Stimulated activated CD8-positive, alpha-beta memory T cell treated with anti-CD3 and anti-CD28 coated beads, Interleukin-2, amount 100 ng/mL, for 48 hours (primary cell): ENCODE results near the gene IL3RA.
"Not testable (repeated sequence)": the region's sequence is repeated elsewhere in the genome, so short reads cannot be mapped to it uniquely, and the experiment has no call there.

ENCODE experiments used
- DNase-seq, 2 donors: peaks; one replicate each; pipeline ENCODE4 v3.0.0-alpha.2; 2020; ENCODE audit warnings: low read depth in 2 of 2

The IL3RA gene

DNA sequence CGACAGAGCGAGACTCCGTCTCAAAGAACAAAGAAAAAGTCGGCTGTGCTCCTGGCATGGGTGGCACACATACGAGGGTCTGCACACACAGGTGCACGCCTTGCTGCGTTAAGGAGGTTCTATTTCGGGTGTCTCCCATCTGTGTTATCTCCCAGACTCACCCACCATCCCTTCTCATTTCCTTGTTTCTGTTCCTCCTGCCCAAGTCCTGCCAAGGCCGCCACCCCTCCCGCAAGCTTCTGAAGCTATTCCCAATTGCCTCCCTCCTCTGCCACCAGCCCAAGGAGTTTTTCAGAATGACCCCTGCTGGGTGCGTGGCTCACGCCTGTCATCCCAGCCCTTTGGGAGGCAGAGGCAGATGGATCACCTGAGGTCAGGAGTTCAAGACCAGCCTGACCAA is 6.0 kb upstream of the IL3RA start:
- no peak for DNase-seq

DNA sequence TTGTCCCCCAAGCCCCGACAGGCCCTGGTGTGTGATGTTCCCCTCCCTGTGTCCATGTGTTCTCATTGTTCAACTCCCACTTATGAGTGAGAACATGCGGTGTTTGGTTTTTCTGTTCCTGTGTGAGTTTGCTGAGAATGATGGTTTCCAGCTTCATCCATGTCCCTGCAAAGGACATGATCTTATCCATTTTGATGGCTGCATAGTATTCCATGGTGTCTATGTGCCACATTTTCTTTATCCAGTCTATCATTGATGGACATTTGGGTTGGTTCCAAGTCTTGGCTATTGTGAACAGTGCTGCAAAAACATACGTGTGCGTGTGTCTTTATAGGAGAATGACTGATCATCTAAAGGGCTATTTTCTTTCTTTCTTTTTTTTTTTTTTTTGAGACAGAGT is 4.2 kb upstream of the IL3RA start:
- not testable (repeated sequence) for DNase-seq

DNA sequence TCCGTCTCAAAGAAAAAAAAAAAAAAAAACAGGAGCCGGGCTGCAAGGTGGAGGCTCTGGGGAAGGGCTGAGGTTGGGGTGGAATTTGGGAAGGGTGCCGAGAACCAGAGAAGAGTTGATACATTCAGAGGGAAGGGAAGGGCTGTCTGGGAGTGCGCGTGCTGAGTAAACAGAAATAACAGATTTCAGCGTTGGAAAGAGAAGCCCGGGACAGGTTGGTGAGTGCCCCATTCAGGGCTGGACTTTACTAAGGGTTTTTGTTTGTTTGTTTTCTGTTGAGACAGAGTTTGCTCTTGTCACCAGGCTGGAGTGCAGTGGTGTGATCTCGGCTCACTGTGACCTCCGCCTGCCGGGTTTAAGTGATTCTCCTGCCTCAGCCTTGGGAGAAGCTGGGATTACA is 1.7 kb upstream of the IL3RA start:
- DNase-seq: no peak

DNA sequence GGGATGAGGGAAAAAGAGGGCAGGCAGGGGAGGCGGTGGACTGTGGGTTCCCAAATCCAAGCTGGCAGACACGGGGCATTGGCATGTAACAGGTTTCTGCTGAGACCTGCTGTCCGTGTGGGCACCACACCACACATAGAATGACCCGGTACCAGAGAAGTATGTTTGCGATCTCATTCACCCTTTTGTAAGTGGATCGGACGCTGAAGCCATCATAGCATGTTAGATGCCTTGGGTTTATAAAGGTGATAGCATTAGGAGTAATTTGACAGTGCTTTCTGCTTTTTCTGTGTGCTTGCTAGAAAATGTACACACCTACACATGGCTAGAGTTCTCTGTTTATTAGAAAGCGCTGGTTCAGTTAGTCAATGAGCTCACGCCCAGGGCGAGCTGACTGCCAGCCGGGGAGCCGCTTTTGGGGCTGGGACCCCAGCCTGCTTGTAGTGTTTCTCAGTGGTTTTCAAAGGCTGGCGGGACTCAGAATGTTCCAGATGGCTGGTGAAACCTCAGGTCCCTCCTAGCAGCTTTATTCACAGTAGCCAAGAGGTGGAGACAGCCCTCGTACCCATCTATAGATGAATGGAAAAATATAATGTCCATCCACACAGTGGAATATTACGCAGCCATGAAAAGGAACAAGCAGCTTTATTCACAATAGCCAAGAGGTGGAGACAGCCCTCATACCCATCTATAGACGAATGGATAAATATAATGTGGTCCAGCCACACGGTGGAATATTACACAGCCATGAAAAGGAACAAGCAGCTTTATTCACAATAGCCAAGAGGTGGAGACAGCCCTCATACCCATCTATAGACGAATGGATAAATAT is 579 bp downstream of the IL3RA start:
- DNase-seq: no peak

DNA sequence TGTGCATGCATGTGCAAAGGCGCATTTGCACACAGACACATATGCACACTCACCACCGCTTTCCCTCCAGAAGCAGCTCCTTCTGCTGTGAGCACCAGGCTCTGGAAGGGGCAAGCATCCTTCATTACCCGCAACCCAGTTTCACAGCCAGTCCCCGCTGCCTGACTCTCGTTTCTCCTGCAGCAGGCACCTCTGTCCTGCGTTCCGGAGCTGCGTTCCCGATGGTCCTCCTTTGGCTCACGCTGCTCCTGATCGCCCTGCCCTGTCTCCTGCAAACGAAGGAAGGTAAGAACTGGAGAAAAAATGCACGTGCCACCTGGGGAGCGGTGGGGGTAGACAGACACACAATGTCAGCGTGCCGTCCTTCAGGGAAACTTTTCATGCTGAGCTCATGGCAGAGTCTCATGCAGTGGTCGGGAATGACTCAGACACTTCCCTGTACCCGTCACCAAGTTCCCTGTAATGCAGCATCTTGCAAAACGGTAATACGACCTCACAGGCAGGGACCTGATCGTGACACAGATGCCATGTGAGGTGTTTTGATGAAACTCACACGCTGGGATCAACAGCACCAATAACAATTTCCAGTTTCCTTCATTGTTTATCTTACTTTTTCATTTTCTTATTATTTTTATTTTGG is 5.1 kb downstream of the IL3RA start:
- no peak for DNase-seq

DNA sequence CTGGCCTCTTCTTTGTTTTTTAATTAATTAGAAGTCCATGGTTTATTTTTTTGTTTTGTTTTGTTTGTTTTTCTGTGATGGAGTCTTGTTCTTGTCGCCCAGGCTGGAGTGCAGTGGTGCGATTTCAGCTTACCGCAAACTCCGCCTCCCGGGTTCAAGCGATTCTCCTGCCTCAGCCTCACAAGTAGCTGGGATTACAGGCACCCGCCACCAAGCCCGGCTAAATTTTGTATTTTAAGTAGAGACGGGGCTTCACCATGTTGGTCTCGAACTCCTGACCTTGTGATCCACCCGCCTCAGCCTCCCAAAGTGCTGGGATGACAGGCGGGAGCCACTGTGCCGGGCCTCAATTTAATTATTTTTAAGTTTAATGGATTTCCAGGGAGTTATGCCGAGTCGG is 13.0 kb downstream of the IL3RA start:
- not testable (repeated sequence) for DNase-seq

DNA sequence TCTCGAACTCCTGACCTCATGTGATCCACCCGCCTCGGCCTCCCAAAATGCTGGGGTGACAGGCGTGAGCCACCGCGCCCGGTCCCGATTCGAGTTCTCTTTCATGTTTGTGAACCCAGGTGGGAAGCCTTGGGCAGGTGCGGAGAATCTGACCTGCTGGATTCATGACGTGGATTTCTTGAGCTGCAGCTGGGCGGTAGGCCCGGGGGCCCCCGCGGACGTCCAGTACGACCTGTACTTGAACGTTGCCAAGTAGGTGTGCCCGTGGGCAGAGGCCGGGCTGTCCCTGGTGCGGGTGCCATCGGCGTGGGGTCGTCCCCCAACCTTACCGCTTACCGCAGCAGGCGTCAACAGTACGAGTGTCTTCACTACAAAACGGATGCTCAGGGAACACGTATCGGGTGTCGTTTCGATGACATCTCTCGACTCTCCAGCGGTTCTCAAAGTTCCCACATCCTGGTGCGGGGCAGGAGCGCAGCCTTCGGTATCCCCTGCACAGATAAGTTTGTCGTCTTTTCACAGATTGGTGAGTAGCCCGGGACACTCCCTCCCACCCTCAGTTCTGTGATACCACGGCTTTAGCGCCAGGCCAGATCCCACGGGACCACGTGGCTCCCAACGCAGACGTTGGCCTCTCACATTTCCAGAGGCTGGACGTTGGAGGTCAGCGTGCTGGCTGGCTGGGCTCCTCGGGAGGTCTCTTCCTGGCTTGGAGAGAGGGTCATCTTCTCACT is 15.6 kb downstream of the IL3RA start:
- DNase-seq: no peak

DNA sequence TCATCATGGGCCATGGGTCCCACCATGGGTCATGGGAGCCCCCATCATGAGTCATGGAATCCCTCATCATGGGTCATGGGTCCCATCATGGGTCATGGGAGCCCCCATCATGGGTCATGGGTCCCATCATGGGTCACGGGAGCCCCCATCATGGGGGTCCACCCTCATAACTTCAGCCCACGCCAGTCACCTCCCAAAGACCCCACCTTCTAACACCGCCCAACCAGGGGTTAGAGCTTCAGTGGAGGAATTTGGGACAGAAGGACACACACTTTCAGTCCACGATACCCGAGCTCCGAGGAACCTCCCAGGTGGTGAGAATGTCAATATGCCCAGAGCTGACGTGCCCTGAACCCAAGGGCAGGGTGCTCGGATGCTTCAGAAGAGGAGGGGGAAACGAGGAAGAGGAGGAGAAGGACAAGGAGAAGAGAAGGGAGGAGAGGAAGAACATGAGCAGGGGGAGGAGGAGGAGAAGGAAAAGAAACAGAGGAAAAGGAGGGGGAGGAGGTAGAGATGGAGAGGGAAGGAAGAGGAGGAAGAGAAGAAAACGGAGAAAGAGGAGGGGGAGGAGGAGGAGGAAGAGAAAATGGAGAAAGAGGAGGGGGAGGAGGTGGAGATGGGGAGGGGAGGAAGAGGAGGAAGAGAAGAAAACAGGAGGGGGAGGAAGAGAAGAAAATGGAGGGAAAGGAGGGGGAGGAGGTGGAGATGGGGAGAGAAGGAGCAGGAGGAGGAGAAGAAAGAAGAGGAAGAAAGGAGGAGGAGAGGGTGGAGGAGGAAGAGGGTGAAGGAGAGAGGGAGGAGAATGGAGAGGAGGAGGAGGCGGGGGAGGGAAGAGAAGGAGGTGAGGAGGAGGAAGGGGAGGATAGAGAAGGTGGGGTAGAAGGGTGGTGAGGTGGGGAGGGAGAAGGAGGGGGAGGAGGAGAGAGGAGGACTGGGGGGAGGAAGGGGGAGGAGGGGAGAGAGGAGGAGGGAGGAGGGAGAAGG is 17.7 kb downstream of the IL3RA start:
- no peak for DNase-seq

DNA sequence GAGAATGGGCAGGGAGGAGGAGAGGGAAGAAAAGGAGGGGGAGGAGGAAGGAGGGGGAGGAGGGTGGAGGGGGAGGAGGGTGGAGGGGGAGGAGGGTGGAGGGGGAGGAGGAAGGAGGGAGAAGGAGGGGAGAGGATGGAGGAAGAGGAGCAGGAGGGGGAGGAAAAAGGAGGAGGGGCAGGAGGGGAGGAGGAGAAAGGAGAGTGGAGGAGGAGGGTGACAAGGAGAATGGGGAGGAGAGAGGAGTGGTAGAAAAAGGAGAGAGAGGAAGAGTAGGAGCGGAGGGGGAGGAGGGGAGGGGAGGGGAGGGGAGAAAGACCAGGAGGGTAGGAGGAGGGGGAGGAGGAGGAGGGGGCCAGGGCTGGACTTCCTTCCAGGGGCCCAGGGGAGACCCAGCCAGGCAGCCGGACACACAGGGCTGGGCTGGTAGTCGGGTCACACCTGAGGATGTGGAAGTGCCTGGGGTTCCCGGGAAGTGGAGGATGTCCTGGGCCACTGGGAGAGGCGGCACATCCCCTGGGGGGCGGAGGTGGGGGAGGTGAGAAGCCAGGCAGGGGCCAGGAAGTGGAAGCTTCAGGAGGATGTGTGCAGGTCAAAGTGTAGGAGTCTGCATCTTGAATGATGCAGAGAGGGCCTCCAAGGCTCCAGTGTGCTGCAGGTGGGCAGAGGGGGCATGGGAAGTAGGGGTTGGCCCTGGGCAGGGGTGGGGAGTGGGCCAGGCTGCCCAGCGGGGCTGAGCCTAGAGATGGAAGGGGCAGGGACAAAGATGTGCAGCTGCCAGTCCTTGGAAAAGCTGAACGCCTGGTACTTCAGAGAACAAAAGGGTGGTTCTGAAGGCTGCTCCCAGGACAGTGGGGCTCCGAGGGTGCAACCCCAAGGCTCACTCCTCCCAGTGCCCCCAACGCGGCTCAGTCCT is 18.8 kb downstream of the IL3RA start:
- DNase-seq: no peak

DNA sequence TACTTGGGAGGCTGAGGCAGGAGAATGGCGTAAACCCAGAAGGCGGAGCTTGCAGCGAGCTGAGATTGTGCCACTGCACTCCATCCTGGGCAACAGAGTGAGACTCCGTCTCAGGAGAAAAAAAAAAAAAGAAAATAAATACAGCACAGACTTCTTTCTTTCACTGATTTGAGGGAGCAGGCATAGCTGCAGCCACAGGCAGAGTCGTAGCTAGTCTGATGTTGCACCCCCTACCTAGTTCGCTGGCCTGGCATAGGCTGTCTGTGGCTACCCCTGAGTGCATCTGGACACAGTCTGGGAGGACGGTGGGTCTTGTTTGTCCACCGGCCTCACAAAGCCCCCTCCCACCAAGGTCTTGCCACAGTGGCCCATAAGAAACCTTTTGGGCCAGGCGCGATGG is 21.4 kb downstream of the IL3RA start:
- DNase-seq: no peak

DNA sequence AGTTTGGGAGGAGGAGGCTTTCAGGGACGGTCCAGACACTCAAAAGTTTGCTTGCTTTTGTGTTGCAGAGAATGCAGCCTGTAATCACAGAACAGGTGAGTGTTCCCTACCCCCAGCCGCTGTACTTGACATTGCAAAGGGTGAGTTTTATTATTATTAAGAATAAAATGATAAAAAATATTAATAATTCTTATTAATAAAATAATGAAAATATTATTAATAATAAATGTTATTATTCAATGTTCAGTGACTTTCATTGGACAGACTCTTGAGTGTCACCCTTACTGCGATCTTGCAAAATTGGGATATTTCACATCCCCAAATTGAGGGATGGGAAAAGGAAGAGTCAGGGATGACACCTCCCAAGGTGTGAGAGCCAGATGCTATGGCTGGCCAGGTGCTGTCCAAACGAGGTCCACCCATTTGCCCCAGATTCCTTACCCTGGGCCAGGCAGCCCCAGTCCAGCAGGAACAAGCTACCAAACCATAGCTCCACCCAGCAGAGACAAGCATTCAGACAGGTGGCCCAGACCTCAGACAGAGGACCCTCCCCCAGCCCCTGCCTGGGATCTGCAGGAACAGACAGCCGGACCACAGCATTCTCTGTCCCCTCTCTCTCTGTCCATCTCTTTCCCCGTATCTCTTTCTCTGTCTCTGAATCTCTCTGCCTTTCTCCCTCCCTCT is 22.4 kb downstream of the IL3RA start:
- DNase-seq: no peak

DNA sequence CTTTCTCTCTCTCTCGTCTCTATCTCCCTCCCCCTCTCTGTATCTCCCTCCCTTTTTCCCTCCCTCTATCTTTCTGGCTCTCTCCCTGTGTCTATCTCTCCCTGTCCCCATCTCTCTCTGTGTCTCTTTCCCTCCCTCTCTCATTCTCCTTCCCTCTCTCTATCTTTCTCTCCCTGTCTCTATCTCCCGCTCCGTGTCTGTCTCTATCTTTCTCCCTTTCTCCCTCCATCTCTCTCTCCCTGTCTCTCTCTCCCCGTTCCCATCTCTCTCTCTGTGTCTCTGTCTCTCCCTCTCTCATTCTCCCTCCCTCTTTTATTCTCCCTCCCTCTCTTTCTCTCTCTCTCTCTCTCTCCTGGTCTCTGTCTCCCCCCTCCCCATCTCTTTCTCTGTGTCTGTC is 22.9 kb downstream of the IL3RA start:
- no peak for DNase-seq

DNA sequence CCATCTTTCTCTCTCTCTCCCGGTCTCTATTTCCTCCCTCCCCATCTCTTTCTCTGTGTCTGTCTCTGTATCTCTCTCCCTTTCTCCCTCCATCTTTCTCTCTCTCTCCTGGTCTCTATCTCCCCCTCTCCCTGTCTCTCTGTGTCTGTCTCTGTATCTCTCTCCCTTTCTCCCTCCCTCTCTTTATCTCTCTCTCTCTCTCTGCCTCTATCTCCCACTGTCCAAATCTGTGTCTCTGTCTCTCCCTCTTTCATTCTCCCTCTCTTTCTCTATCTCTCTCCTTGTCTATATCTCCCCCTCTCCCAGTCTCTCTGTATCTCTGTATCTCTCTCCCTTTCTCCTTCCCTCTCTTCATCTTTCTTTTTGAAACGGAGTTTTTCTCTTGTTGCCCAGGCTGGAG is 23.6 kb downstream of the IL3RA start:
- no peak for DNase-seq

DNA sequence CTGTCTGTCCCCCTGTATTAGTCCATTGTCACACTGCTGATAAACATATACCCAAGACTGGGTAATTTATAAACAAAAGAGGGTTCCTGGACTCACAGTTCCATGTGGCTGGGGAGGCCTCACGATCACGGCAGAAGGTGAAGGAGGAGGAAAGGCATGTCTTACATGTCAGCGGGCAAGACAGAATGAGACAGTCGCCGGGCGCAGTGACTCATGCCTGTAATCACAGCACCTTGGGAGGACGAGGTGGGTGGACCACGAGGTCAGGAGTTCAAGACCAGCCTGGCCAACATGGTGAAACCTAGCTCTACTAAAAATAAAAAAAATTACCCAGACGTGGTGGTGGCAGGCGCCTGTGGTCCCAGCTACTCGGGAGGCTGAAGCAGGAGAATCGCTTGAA is 24.7 kb downstream of the IL3RA start:
- no peak for DNase-seq

DNA sequence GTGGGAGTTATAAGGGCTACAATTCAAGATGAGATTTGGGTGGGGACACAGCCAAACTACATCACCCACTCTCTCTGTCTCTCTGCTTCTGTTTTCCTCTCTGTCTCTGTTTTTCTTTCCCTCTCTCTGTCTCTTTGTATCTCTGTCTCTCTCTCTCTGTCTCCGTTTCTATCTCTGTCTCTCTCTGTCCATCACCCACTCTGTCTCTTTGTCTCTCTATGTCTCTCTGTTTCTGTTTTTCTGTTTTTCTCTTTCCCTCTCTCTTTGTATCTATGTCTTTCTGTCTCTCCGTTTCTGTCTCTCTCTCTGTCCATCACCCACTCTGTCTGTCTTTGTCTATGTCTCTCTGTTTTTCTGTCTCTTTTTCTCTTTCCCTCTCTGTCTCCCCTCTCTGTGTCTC is 25.3 kb downstream of the IL3RA start:
- no peak for DNase-seq

DNA sequence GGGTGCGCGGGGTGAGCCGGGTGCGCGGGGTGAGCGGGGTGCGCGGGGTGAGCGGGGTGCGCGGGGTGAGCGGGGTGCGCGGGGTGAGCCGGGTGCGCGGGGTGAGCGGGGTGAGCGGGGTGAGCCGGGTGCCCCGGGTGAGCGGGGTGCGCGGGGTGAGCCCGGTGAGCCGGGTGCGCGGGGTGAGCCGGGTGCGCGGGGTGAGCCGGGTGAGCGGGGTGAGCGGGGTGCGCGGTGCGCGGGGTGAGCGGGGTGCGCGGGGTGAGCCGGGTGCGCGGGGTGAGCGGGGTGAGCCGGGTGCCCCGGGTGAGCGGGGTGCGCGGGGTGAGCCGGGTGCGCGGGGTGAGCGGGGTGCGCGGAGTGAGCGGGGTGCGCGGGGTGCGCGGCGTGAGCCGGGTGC is 29.8 kb downstream of the IL3RA start:
- not testable (repeated sequence) for DNase-seq

DNA sequence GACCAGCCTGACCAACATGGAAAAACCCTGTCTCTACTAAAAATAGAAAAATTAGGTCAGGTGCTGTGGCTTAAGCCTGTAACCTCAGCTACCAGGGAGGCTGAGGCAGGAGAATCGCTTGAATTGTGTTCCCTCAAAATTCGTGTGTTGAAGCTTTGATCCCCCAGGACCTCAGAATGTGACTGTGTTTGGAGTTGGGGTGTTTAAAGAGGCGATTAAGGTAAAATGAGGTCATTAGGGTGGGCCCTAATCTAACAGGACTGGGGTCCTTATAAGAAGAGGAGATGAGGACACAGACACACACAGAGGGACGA is 31.8 kb downstream of the IL3RA start:
- no peak for DNase-seq

DNA sequence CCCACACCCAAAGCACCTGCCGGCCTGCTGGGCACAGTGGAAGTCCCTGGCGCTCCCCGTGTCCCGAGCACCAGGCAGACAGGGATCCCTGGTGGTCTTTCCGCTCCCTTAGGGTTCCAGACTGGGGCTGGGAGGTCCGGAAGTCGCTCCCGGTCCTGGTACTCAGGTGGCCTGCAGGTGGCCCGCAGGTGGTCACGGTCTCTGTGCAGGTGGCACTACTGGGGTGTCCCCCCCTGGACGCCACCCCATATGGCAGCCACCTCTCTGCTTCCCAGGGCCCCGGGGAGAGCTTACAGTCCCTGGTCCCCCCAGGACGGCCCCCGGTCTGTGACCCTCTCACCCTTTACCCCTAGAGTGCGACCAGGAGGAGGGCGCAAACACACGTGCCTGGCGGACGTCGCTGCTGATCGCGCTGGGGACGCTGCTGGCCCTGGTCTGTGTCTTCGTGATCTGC is 41.7 kb downstream of the IL3RA start:
- DNase-seq: no peak

DNA sequence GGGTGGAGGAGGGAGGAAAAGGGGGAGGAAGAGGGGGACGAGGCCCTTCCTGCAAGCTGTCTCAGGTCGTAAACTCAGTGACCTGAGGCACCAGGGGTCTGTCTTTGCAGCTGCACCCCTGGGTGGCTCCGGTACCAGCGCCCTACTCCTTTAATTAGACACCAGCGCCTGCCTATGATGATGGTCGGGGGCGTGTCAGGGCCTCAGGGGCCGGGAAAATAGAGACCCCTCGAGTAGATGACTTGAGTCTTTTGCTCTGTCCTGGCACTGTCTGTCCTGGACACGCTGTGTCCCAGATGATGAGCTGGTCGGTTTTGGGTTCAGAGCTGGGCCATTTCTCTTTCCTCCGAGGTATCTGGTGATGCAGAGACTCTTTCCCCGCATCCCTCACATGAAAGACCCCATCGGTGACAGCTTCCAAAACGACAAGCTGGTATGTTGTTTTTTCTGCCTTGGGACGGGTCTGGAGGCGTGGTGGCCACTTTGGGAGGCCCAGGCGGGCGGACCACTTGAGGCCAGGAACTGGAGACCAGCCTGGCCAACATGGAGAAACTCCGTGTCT is 44.2 kb downstream of the IL3RA start:
- DNase-seq: no peak
